Progenitor cell of endocrine pancreas (in vitro differentiated cells): Measurements from ENCODE around the gene ZNF444. TPM values are rescaled to one million over a fixed set of nuclear protein-coding genes. Genes with fewer than 3 reads are reported as not detected.
"Not testable (repeated sequence)": the region's sequence is repeated elsewhere in the genome, so short reads cannot be mapped to it uniquely, and the experiment has no call there.

ENCODE experiments used
- DNase-seq: peaks from one replicate; pipeline ENCODE4 v3.0.0; 2021; ENCODE audit warnings: low spot score; ENCODE audit not compliant: unreplicated experiment
- H3K27ac Mint-ChIP-seq: 2 replicates; pipeline ENCODE4 v1.8.0; 2021; ENCODE audit warnings: mild to moderate bottlenecking, moderate library complexity, mixed read lengths
- H3K27me3 Mint-ChIP-seq: 2 replicates; pipeline ENCODE4 v1.8.0; 2021; ENCODE audit warnings: mixed read lengths
- H3K36me3 Mint-ChIP-seq: 2 replicates; pipeline ENCODE4 v1.8.0; 2022; ENCODE audit warnings: mixed read lengths; ENCODE audit not compliant: insufficient read depth
- H3K4me1 Mint-ChIP-seq: 2 replicates; pipeline ENCODE4 v1.8.0; 2021; ENCODE audit warnings: low read depth, mixed read lengths
- H3K4me3 Mint-ChIP-seq: 2 replicates; pipeline ENCODE4 v1.8.0; 2021; ENCODE audit warnings: low read depth, mild to moderate bottlenecking, moderate library complexity, mixed read lengths
- H3K9me3 Mint-ChIP-seq: 2 replicates; pipeline ENCODE4 v1.8.0; 2021; ENCODE audit warnings: low read depth, mixed read lengths
- CTCF ChIP-seq: fragments of 200-600 bp; sonication (generic); IDR thresholded peaks from one replicate; pipeline ENCODE4 v1.5.0; 2021; ENCODE audit warnings: antibody characterized with exemption, mild to moderate bottlenecking; ENCODE audit not compliant: unreplicated experiment
- total RNA-seq: library from RNA; stranded (reverse); gene quantifications from 2 replicates; pipeline ENCODE4 v1.2.1, GENCODE V29; 2021

Gene ZNF444
- total RNA-seq, 1 donor from 2014 or later, result 132 TPM

GRCh38 chr19:56105090-56105701 is 35.9 kb upstream of the ZNF444 start:
- TF ChIP-seq CTCF, result peak; percentile 67
- no peak overlapping the region for H3K4me3 Mint-ChIP-seq
- H3K9me3 Mint-ChIP-seq, result no peaks in the 10 kb centered on the region
- DNase-seq, result peak; percentile 51
- H3K4me1 Mint-ChIP-seq, result peaks cover 7% of the 10 kb centered on the region
- H3K27me3 Mint-ChIP-seq, result no peaks in the 10 kb centered on the region
- peak overlapping the region; percentile 64 for H3K27ac Mint-ChIP-seq
- peaks cover 9% of the 10 kb centered on the region for H3K36me3 Mint-ChIP-seq

DNA sequence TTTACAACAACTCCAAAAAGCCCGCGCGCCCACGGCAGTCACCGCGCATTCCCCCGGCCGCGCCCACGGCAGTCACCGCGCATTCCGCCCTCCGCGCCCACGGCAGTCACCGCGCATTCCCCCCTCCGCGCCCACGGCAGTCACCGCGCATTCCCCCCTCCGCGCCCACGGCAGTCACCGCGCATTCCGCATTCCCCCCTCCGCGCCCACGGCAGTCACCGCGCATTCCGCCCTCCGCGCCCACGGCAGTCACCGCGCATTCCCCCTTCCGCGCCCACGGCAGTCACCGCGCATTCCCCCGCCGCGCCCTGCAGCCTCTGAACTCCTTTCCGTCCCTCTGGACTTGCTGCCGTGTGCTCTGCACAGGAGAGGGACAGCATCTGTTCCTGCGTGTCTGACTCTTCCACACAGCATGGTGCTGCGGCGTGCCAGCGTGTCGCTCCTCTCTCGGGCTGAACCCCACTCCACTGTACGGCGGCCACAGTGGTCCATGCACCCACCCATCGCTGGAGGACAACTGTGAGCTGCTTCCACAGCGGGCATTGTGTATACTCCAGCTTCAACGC is 35.2 kb upstream of the ZNF444 start:
- H3K27me3 Mint-ChIP-seq, DNase-seq, H3K9me3 Mint-ChIP-seq, H3K4me3 Mint-ChIP-seq, H3K36me3 Mint-ChIP-seq: not testable (repeated sequence)
- peaks cover 14% of the 10 kb centered on the region for H3K4me1 Mint-ChIP-seq
- peak overlapping the region; percentile 27 for H3K27ac Mint-ChIP-seq

GRCh38 chr19:56106397-56106849 is 34.7 kb upstream of the ZNF444 start:
- Mint-ChIP-seq H3K4me1 (peaks cover 16% of the 10 kb centered on the region), H3K36me3 (peaks cover 8% of the 10 kb centered on the region), H3K4me3 (no peak overlapping the region)

DNA sequence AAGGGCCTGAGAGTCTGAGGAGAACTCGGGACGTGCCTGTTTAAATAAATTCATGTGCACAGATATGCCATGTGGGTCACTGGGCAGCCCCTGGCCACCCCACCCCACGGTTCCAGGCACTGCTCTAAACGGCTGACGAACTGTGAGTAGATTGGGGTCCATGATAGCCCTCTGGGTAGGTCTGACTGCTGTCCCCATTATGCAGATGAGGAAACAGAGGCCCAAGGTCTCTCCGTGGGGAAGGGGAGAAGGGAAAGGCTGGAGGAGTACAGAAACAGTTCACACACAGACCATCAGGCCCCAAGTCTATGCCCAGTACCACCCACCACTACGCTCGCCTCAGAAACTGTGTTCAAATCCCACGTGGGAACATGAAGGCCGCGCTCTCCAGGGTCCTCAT is 34.1 kb upstream of the ZNF444 start:
- Mint-ChIP-seq H3K4me3 (no peak overlapping the region), H3K36me3 (peaks cover 5% of the 10 kb centered on the region), H3K27ac (peak overlapping the region; percentile 52), H3K27me3 (no peaks in the 10 kb centered on the region), H3K4me1 (peaks cover 19% of the 10 kb centered on the region), H3K9me3 (no peaks in the 10 kb centered on the region)
- no peak for DNase-seq
- TF ChIP-seq CTCF, result no peak

More at GRCh38 chr19:56106397-56106849, 34.7 kb upstream of the ZNF444 start:
- no peaks in the 10 kb centered on the region for H3K9me3 Mint-ChIP-seq
- no peak for TF ChIP-seq CTCF
- no peak for DNase-seq
- H3K27ac Mint-ChIP-seq, result peak overlapping the region; percentile 27
- no peaks in the 10 kb centered on the region for H3K27me3 Mint-ChIP-seq

- no peak for DNase-seq
- H3K4me3 Mint-ChIP-seq, result no peak overlapping the region
- H3K4me1 Mint-ChIP-seq, result peaks cover 23% of the 10 kb centered on the region
- H3K9me3 Mint-ChIP-seq, result no peaks in the 10 kb centered on the region
- H3K27ac Mint-ChIP-seq, result no peak overlapping the region
- TF ChIP-seq CTCF, result no peak
- no peaks in the 10 kb centered on the region for H3K27me3 Mint-ChIP-seq
- H3K36me3 Mint-ChIP-seq, result peaks cover 5% of the 10 kb centered on the region
These were observed 33.3 kb upstream of the ZNF444 start for GRCh38 chr19:56107626-56108351.
